Measurements from ENCODE around the gene FOXR1. TPM values are rescaled to one million over a fixed set of nuclear protein-coding genes. Genes with fewer than 3 reads are reported as not detected.
A peak's percentile ranks its signal among the peaks of the same experiment; 100 is the strongest.

The FOXR1 gene, protein sequence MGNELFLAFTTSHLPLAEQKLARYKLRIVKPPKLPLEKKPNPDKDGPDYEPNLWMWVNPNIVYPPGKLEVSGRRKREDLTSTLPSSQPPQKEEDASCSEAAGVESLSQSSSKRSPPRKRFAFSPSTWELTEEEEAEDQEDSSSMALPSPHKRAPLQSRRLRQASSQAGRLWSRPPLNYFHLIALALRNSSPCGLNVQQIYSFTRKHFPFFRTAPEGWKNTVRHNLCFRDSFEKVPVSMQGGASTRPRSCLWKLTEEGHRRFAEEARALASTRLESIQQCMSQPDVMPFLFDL
- not detected in 2 replicates for total RNA-seq

DNA sequence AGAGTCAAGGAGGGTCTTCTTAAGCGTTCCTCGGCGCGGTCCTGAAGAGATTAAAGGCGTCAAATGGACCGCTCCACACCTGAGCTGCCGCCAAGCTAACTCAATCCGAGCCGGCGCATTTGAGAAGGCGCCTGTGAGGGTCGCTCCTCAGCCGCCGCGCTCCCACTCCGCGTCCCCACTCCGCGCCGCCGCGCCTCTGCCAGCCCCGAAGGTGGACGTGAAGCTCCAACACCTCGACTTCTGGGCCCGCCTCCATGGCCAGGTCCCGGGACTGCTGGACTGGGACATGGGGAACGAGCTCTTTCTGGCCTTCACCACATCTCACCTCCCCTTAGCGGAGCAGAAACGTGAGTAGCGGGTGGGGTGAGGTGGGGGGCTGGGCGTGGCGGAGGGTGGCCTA is at the start of gene FOXR1:
Gene FOXR1 (plus strand): TSS at position 116 of the 400 bp plus-strand sequence. CDS start 171 bp downstream, at position 287.
- Mint-ChIP-seq H3K9me3 (no peaks in the 10 kb centered on the region), H3K27ac (no peak within 1 kb of the TSS), H3K36me3 (ENCODE audit: low read depth) (no peaks in the 10 kb centered on the region), H3K4me1 (no peaks in the 10 kb centered on the region), H3K27me3 (peaks cover 24% of the 10 kb centered on the region), H3K4me3 (no peak within 1 kb of the TSS)
- intact Hi-C loops (cut with micrococcal nuclease), result no loop called here
- TF ChIP-seq, protein P1, sequence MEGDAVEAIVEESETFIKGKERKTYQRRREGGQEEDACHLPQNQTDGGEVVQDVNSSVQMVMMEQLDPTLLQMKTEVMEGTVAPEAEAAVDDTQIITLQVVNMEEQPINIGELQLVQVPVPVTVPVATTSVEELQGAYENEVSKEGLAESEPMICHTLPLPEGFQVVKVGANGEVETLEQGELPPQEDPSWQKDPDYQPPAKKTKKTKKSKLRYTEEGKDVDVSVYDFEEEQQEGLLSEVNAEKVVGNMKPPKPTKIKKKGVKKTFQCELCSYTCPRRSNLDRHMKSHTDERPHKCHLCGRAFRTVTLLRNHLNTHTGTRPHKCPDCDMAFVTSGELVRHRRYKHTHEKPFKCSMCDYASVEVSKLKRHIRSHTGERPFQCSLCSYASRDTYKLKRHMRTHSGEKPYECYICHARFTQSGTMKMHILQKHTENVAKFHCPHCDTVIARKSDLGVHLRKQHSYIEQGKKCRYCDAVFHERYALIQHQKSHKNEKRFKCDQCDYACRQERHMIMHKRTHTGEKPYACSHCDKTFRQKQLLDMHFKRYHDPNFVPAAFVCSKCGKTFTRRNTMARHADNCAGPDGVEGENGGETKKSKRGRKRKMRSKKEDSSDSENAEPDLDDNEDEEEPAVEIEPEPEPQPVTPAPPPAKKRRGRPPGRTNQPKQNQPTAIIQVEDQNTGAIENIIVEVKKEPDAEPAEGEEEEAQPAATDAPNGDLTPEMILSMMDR (IDR thresholded peaks at IDR 0.05), result no peak
- ATAC-seq (ENCODE audit: low read depth), result no peak
- CTCF ChIA-PET, result no interaction called here
- POLR2A ChIA-PET, result no interaction called here
- DNase-seq, result no peak

DNA sequence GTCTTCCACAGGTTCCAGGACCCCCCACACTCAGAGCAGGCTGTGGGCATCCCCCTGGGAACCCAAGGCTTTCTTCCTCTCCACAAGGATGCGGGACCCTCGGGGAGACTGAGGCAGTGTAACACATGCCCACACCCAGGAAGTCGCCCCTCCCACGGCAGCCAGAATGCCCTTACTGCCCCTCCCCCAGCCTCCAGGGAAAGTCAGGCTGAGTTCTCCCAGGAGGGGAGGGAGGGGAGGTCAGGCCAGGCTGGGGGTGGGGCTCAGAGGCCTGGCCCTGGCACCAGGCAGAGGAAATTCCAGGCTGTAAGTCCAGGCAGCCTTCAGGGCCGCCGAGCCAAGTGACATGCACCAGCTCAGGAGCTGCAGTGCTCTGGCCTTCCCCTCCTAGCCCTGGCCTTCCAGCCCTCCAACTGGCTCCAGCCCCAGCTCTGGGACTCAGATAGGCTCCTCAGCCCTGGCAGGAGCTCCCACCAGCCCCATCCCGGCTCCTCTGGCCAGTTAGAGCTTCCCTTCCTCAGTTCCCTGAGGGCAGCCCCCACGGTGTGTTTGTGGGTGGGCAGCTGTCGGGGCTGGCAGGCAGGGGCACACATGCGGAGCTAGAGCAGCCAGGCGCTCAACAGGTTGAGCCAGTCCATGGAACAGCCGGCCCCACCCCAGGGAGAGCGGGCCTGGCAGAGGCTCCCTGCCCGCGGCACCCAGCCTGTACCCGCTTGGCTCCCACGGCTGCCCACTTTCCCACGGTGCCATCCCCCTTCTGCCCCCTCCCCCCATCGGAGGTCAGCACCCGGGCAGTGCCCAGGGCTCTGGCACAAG is 49.4 kb upstream of the FOXR1 start:
- peaks cover 75% of the 10 kb centered on the region for H3K4me1 Mint-ChIP-seq
- peaks cover 2% of the 10 kb centered on the region for H3K27me3 Mint-ChIP-seq
- intact Hi-C loops (cut with micrococcal nuclease), result no loop called here
- no peak for ATAC-seq (ENCODE audit: low read depth)
- ChIA-PET POLR2A (interaction anchor here (0.6 to 6.0 kb wide), 2 partner anchors 9 to 226 kb away, joined by 3 to 109 read pairs; no protein-coding TSS in a partner anchor), CTCF (interaction anchor here (0.8 to 2.7 kb wide), 2 partner anchors 10 to 16 kb away, joined by 4 to 7 read pairs; no protein-coding TSS in a partner anchor)
- DNase-seq, result no peak
- H3K4me3 Mint-ChIP-seq, result no peak overlapping the region
- TF ChIP-seq, protein P1 (IDR thresholded peaks at IDR 0.05), result no peak
- no peak overlapping the region for H3K27ac Mint-ChIP-seq
- peaks cover 10% of the 10 kb centered on the region for H3K36me3 Mint-ChIP-seq (ENCODE audit: low read depth)
- H3K9me3 Mint-ChIP-seq, result no peaks in the 10 kb centered on the region

DNA sequence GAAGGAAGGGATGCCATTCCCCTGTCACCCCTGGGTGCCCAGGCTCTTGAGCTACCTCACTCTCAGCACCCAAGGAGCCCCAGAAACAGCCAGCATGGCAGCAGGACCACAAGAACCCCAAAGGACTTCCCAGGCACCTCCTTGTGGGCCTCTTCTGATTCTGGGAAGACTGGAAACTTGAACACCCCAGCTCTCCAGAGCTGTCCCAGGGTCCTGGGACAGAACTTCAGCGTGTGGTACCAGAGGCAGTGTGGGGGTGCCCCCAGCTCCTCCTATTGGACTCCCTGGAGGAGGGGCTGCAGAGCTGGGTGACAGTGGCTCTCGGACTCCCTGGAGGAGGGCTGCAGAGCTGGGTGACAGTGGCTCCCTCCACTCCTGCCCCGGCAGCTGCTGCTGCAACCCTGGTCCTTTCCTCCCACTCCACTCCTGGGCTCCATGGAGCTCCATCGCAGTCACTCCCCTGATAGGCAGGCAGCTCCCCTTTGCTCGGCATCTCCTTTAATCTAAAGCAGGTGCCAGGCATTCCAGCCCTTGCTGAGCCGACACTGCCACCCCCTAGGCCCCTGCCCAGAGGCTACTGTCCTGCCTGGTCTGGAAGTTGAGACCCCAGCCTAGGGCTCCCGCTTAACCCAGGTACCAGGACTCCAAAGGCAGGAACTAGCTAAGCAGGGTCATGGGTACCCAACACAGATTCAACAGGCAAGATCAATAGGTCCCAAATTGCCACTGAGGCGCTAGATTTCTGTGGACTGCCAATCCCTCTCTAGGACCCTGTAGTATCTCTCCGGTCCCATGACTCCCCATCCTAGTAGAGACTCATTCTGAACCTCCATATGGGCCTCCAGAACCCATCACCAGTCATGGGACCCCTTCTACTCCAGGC is 48.6 kb upstream of the FOXR1 start:
- TF ChIP-seq, protein P1 (IDR thresholded peaks at IDR 0.05), result no peak
- Mint-ChIP-seq H3K4me1 (peaks cover 75% of the 10 kb centered on the region), H3K4me3 (peak overlapping the region; percentile 88), H3K36me3 (ENCODE audit: low read depth) (peaks cover 7% of the 10 kb centered on the region), H3K9me3 (no peaks in the 10 kb centered on the region), H3K27ac (peak overlapping the region; percentile 41), H3K27me3 (peaks cover 2% of the 10 kb centered on the region)
- ATAC-seq (ENCODE audit: low read depth) (no peak), DNase-seq (no peak)
- ChIA-PET CTCF (interaction anchor here (0.8 to 2.7 kb wide), 2 partner anchors 11 to 17 kb away, joined by 4 to 7 read pairs; no protein-coding TSS in a partner anchor), POLR2A (interaction anchor here (0.6 to 6.0 kb wide), 3 partner anchors 10 to 227 kb away, joined by 3 to 109 read pairs (median 6); no protein-coding TSS in a partner anchor)
- intact Hi-C loops (cut with micrococcal nuclease), result no loop called here

DNA sequence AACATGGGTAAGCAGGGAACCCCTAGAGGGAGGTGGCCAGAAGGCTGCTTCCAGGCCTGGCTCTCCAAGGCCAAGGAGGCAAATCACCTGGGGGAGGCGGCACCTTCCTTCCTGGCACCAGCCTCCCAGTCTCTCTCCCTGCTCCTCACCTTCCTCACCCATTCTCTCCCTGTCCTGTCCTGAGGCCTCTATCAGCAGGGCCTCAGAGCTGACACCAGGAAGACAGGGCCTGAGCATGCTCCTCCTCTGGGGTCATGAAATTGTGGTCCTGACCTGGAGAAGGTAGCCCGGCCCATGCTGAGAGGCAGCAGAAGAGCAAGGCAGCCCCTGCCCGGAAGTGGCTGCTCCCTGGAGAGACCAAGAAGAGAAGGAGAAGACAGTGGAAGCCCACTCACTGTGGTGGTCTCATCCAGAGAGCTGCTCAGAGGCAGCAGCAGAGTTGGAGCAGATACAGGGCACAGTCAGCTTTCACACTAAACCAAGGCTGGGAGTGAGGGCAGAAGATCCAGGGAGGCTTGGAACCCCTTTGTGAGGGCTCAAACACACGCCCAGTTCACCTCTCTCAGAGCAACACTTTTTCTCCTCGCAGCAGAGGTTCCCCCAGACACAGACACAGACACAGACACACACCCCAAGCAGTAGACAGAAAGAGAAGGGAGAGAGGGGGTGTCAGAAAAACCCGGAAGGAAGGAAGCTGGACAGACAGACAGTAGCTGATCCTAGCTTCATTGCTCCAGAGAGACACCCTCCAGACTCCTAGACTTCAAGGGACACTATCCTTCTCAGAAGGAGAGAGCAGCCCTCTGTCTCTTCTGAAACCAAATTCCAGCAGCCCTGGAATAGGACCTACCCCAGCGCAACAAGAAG is 47.6 kb upstream of the FOXR1 start:
- H3K9me3 Mint-ChIP-seq, result no peaks in the 10 kb centered on the region
- H3K27me3 Mint-ChIP-seq, result peaks cover 2% of the 10 kb centered on the region
- peaks cover 7% of the 10 kb centered on the region for H3K36me3 Mint-ChIP-seq (ENCODE audit: low read depth)
- DNase-seq (no peak), ATAC-seq (ENCODE audit: low read depth) (no peak)
- intact Hi-C loops (cut with micrococcal nuclease), result loop anchor here (1.0 kb wide), 1 partner anchor 9 kb away; no protein-coding TSS in a partner anchor
- peaks cover 75% of the 10 kb centered on the region for H3K4me1 Mint-ChIP-seq
- TF ChIP-seq, protein P1 (IDR thresholded peaks at IDR 0.05), result no peak
- H3K4me3 Mint-ChIP-seq, result peak overlapping the region; percentile 88
- ChIA-PET CTCF (interaction anchor here (0.6 to 2.7 kb wide), 3 partner anchors 12 to 34 kb away, joined by 3 to 7 read pairs (median 3); no protein-coding TSS in a partner anchor), POLR2A (interaction anchor here (0.6 to 6.0 kb wide), 11 partner anchors 11 to 246 kb away, joined by 3 to 109 read pairs (median 4); partner anchors contain the start of genes CENATAC, CXCR5 and DDX6)
- peak overlapping the region; percentile 78 for H3K27ac Mint-ChIP-seq

All from activated B cell treated with CpG ODN at 0.5 μM for 24 hours (primary cell).